B cell (primary cell): ENCODE measurements around the gene POLH.

Experiments used
- EZH2 ChIP-seq: IDR thresholded peaks from 2 replicates; pipeline ENCODE4 v1.6.1; 2012; ENCODE audit warnings: borderline replicate concordance, low read depth, mild to moderate bottlenecking, moderate library complexity, low read length; ENCODE audit not compliant: insufficient read depth, poor library complexity, severe bottlenecking
- TF ChIP-seq, protein P1 (sequence below): fragments of 200-600 bp; IDR thresholded peaks from one replicate; pipeline ENCODE4 v1.8.0; 2022; ENCODE audit warnings: antibody characterized with exemption, mild to moderate bottlenecking

DNA sequence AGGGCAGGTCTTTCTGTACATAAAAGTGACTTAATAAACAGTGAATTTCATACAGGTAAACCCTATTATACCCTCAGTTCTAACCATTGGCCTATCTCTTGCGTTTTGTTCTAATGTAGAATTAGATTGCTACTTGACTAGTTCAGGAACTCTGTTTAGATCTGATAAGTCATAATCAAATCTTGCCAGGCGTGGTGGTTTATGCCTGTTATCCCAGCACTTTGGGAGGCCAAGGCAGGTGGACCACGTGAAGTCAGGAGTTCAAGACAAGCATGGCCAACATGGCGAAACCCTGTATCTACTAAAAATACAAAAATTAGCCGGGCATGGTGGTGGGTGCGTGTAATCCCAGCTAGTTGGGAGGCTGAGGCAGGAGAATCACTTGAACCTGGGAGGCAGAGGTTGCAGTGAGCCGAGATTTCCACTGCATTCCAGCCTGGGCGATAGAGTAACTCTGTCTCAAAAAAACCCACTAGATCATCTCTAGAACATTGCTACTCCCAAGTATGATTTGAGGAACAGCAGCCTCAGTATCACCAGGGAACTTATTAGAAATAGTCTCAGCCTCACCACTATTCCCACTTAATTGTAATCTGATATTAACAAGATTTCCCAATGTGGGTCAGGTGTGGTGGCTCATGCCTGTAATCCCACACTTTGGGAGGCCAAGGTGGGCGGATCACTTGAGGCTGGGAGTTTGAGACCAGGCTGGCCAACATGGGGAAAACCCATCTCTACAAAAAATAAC is 40.9 kb downstream of the POLH start:
- TF ChIP-seq, protein P1, sequence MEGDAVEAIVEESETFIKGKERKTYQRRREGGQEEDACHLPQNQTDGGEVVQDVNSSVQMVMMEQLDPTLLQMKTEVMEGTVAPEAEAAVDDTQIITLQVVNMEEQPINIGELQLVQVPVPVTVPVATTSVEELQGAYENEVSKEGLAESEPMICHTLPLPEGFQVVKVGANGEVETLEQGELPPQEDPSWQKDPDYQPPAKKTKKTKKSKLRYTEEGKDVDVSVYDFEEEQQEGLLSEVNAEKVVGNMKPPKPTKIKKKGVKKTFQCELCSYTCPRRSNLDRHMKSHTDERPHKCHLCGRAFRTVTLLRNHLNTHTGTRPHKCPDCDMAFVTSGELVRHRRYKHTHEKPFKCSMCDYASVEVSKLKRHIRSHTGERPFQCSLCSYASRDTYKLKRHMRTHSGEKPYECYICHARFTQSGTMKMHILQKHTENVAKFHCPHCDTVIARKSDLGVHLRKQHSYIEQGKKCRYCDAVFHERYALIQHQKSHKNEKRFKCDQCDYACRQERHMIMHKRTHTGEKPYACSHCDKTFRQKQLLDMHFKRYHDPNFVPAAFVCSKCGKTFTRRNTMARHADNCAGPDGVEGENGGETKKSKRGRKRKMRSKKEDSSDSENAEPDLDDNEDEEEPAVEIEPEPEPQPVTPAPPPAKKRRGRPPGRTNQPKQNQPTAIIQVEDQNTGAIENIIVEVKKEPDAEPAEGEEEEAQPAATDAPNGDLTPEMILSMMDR, result no peak
- no peak for TF ChIP-seq EZH2
